NB4 (cell line): ENCODE results near the gene CIC.

Source experiments
- DNase-seq: peaks from one replicate; pipeline ENCODE4 v3.0.0; 2010; ENCODE audit warnings: low read depth
- H3K4me3 ChIP-seq: one replicate; pipeline ENCODE4 v1.5.1; 2011; ENCODE audit warnings: mild to moderate bottlenecking, low read depth, low read length, moderate library complexity
- MYC ChIP-seq: IDR thresholded peaks from 2 replicates; pipeline ENCODE4 v1.6.1; 2011; ENCODE audit warnings: low read depth, low read length
- POLR2A ChIP-seq: IDR thresholded peaks from 2 replicates; pipeline ENCODE4 v1.6.1; 2011; ENCODE audit warnings: mild to moderate bottlenecking; ENCODE audit not compliant: insufficient read length; ENCODE audit errors: extremely low read depth
- TF ChIP-seq, protein P1 (sequence below): IDR thresholded peaks from 2 replicates; pipeline ENCODE4 v1.6.1; 2011; ENCODE audit warnings: low read depth, low read length
- TF ChIP-seq, protein P2 (sequence below): IDR thresholded peaks from one replicate; pipeline ENCODE4 v1.5.1; 2012; ENCODE audit warnings: low read depth, low read length

The CIC gene

DNA sequence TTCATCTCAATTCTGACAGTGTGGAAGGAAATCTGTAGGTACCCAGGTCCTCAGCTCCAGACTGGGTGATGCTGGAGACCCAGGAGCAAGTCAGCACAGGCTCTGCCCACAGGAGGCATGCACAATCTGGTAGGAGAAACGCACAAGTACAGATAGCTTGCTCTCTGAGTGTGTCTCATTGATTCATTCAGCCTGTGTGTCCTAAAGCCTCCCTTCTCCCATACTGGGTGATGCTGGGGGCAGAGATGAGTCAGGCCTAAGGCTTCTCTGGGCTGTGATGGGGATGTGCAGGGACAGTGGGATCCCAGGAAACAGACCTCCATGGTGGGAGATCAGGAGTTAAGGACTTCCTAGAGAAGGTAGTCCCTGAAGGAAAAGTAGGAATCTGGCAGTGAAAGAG, 42.2 kb upstream of the CIC start:
- TF ChIP-seq MYC (no peak), POLR2A (no peak)
- TF ChIP-seq, protein P1, sequence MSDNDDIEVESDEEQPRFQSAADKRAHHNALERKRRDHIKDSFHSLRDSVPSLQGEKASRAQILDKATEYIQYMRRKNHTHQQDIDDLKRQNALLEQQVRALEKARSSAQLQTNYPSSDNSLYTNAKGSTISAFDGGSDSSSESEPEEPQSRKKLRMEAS: no peak
- TF ChIP-seq, protein P2, sequence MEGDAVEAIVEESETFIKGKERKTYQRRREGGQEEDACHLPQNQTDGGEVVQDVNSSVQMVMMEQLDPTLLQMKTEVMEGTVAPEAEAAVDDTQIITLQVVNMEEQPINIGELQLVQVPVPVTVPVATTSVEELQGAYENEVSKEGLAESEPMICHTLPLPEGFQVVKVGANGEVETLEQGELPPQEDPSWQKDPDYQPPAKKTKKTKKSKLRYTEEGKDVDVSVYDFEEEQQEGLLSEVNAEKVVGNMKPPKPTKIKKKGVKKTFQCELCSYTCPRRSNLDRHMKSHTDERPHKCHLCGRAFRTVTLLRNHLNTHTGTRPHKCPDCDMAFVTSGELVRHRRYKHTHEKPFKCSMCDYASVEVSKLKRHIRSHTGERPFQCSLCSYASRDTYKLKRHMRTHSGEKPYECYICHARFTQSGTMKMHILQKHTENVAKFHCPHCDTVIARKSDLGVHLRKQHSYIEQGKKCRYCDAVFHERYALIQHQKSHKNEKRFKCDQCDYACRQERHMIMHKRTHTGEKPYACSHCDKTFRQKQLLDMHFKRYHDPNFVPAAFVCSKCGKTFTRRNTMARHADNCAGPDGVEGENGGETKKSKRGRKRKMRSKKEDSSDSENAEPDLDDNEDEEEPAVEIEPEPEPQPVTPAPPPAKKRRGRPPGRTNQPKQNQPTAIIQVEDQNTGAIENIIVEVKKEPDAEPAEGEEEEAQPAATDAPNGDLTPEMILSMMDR: no peak
- no peak for DNase-seq
- H3K4me3 ChIP-seq: no peak overlapping the region

DNA sequence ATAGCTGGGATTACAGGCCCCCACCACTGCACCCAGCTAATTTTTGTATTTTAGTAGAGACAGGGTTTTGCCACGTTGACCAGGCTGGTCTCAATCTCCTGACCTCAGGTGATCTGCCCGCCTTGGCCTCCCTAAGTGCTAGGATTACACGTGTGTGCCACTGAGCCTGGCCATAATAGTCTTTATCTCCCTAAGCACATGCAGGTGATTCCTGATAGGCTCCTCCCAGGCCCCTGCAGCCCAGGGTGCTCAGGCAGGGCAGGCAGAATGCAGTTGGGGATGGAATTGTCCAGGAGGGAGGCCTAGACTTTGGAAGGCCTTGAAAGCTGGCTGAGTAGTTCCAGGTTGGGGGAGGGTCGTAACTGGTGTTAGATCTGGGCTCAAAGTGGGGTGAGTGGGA, 40.4 kb upstream of the CIC start:
- no peak overlapping the region for H3K4me3 ChIP-seq
- TF ChIP-seq, protein P1: no peak
- TF ChIP-seq POLR2A: no peak
- TF ChIP-seq, protein P2: no peak
- no peak for TF ChIP-seq MYC
- DNase-seq: no peak

DNA sequence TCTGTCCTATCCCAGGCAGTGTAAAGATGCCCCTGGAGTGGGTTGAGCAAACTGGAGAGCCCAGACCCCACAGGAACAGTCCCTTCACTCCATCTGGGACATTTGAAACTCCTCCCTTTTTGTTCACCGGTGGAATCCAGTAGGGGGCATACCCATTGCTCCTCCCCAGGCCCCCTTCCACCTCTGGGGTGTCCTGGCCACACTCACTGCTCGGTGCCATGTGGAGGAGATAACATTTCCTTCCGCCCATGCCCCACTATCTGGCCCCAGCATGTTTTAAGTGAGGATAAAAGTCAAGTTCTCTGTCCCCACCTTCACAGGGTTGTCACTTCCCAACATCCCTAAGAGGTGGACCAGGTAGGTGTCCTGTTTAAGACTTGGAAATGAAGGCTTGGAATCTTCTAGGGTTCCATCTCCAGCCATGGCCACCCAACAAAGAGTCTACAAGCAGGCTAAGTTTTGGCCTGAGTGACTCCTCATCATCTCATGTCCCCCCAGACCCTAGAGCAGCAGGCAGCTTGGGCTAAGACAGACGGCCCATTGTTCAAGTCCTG, 39.7 kb upstream of the CIC start:
- TF ChIP-seq, protein P2: no peak
- TF ChIP-seq POLR2A (no peak), MYC (no peak)
- TF ChIP-seq, protein P1: no peak
- DNase-seq: no peak
- no peak overlapping the region for H3K4me3 ChIP-seq

DNA sequence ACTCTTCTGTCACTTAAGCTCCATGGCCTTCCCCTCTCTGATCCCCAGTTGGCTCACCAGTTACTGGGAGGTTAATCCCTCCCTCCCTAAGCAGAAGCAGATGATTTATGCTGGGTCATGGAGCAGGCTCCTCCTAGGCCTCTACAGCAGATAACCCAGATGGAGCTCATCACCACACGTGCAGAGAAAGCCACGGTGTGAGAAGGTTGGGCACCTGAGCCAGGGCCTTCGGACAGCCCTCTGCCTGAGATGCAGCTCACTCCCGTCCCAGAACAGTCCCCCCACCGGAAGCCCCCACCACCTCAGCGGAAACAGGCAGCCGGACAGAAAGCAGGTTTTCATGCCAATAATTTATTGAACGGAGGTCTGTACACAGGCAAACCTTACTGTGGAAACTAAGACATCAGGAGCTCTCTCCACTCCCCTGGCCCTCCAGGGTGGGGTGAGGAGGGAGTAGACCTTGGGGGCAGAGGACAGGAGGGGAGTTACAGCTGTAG, 39.1 kb upstream of the CIC start:
- DNase-seq: no peak

DNA sequence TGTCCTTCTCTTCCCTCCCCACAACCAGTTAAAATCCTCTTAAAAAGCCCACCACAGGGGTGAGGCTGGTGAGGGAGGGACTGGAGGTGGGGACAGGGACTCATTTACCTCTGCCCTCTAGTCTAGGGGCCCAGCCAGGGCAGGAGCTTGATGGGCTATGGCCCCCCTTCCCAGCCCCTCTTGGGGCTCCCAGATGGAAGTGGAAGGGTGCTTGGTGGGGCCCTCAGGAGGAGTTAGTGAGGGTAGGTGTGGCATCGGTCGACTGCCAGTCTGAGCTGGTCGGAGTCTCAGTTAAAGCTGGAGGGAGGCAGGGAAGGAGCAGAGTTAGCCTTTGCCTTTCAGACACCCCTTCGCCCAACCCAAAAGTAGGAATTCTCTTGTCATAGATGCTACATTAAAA, 38.5 kb upstream of the CIC start:
- DNase-seq: no peak
- no peak overlapping the region for H3K4me3 ChIP-seq
- TF ChIP-seq, protein P2: no peak
- TF ChIP-seq, protein P1: no peak
- TF ChIP-seq MYC (no peak), POLR2A (no peak)

More for the DNA sequence above, 39.1 kb upstream of the CIC start:
- H3K4me3 ChIP-seq: no peak overlapping the region
- no peak for TF ChIP-seq MYC
- TF ChIP-seq, protein P2: no peak
- TF ChIP-seq, protein P1: no peak
- no peak for TF ChIP-seq POLR2A
